GM21529 (cell line): ENCODE measurements around the gene CSGALNACT2.

ENCODE experiments used
- ATAC-seq: cut with Tn5 transposase; IDR thresholded peaks from one replicate; pipeline ENCODE4 v1.9.1; 2021; ENCODE audit not compliant: unreplicated experiment

Gene CSGALNACT2

GRCh38 chr10:43123361-43124093 lies 14.7 kb upstream of the CSGALNACT2 start:
- ATAC-seq, result no peak

GRCh38 chr10:43124094-43124521 lies 14.1 kb upstream of the CSGALNACT2 start:
- ATAC-seq, result no peak

GRCh38 chr10:43124574-43125273 lies 13.5 kb upstream of the CSGALNACT2 start:
- ATAC-seq, result no peak

- ATAC-seq, result no peak
Measured at GRCh38 chr10:43125274-43125845, 12.9 kb upstream of the CSGALNACT2 start.

GRCh38 chr10:43125881-43126731 lies 12.1 kb upstream of the CSGALNACT2 start:
- no peak for ATAC-seq

- ATAC-seq, result peak; percentile 58
Measured at GRCh38 chr10:43126759-43127424, 11.4 kb upstream of the CSGALNACT2 start.

- ATAC-seq, result no peak
Measured at GRCh38 chr10:43127442-43127841, 10.8 kb upstream of the CSGALNACT2 start.

GRCh38 chr10:43128331-43128730 lies 9.9 kb upstream of the CSGALNACT2 start:
- ATAC-seq, result no peak

GRCh38 chr10:43128958-43129706 lies 9.1 kb upstream of the CSGALNACT2 start:
- ATAC-seq, result peak; percentile 72

- no peak for ATAC-seq
Measured at GRCh38 chr10:43130770-43131171, 7.5 kb upstream of the CSGALNACT2 start.

- ATAC-seq, result no peak
Measured at GRCh38 chr10:43131256-43131655, 7.0 kb upstream of the CSGALNACT2 start.

- no peak for ATAC-seq
Measured at GRCh38 chr10:43131906-43132305, 6.3 kb upstream of the CSGALNACT2 start.

GRCh38 chr10:43132867-43133787 lies 5.1 kb upstream of the CSGALNACT2 start:
- no peak for ATAC-seq

- no peak for ATAC-seq
Measured at GRCh38 chr10:43134126-43134905, 3.9 kb upstream of the CSGALNACT2 start.

GRCh38 chr10:43135064-43135463 lies 3.2 kb upstream of the CSGALNACT2 start:
- ATAC-seq, result no peak

- no peak for ATAC-seq
Measured at GRCh38 chr10:43135656-43136055, 2.6 kb upstream of the CSGALNACT2 start.

GRCh38 chr10:43136432-43136831 lies 1.8 kb upstream of the CSGALNACT2 start:
- no peak for ATAC-seq
